ENCODE measurements around the gene PRRG2. TPM values are rescaled to one million over a fixed set of nuclear protein-coding genes. Genes with fewer than 3 reads are reported as not detected.

Gene PRRG2
- total RNA-seq, 1 experiment from 2014 or later = 0.20 TPM

DNA sequence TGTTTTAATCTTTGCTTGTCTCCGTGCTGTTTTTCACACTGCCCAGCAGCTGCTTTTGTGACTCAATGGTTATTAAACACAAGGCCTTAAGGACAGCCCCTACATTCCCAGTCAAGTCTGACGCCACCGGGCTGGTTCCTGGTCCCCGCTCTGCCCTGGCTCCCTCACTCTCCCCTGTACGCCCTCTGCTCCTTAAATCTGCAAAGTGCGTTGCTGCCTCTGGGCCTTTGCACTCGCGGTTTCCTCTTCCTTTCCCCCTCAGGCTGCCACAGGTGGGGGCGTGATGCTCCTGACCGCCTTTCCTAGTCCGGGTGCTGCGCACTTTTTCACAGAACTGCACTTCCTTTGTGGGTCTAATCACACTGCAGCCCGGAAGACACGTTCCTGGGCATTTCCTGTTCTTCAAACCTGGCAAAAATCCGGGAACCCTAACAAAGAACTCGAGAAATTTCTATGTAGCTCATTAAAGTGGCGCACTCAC lies 26.4 kb upstream of the PRRG2 start:
- Histone ChIP-seq H3K27me3 (no peaks in the 10 kb centered on the region), H3K36me3 (peaks cover 67% of the 10 kb centered on the region), H3K9me3 (no peaks in the 10 kb centered on the region), H3K4me3 (no peak overlapping the region)
- no peak for DNase-seq

- Histone ChIP-seq H3K27me3 (no peaks in the 10 kb centered on the region), H3K9me3 (no peaks in the 10 kb centered on the region), H3K4me3 (no peak overlapping the region), H3K36me3 (peaks cover 59% of the 10 kb centered on the region)
- DNase-seq = peak; percentile 30
These were observed 25.3 kb upstream of the PRRG2 start for GRCh38 chr19:49555600-49556411.

- Histone ChIP-seq H3K36me3 (peaks cover 52% of the 10 kb centered on the region), H3K27me3 (no peaks in the 10 kb centered on the region), H3K9me3 (no peaks in the 10 kb centered on the region), H3K4me3 (no peak overlapping the region)
- no peak for DNase-seq
These were observed 24.4 kb upstream of the PRRG2 start for GRCh38 chr19:49556412-49557398.

GRCh38 chr19:49557641-49558325 lies 23.3 kb upstream of the PRRG2 start:
- no peaks in the 10 kb centered on the region for H3K27me3 ChIP-seq
- H3K9me3 ChIP-seq = no peaks in the 10 kb centered on the region
- no peak for DNase-seq
- H3K36me3 ChIP-seq = peaks cover 49% of the 10 kb centered on the region
- H3K4me3 ChIP-seq = no peak overlapping the region

DNA sequence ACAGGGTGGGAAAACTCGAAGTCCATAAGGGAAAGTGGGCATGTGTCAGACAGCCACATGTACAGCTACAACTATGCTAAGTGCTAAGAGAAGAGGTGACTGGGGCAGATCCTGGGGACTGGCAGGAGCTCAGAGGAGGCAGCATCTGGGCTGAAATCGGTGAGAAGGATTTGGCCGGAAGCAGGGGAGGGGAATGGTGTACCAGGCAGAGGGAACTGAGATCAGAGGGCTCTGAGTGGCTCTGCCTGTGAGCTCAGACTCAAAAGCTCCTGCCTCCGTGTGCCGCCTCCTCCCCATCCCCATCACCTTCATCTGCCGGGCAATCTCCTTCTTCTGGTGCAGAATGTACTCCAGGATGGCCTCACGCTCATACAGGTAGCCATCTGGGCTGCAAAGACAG lies 22.5 kb upstream of the PRRG2 start:
- peaks cover 46% of the 10 kb centered on the region for H3K36me3 ChIP-seq
- no peaks in the 10 kb centered on the region for H3K9me3 ChIP-seq
- H3K27me3 ChIP-seq = no peaks in the 10 kb centered on the region
- no peak overlapping the region for H3K4me3 ChIP-seq
- no peak for DNase-seq

GRCh38 chr19:49559443-49559842 lies 21.7 kb upstream of the PRRG2 start:
- Histone ChIP-seq H3K36me3 (peaks cover 41% of the 10 kb centered on the region), H3K9me3 (no peaks in the 10 kb centered on the region), H3K27me3 (no peaks in the 10 kb centered on the region), H3K4me3 (no peak overlapping the region)
- DNase-seq = no peak

GRCh38 chr19:49559928-49560327 lies 21.2 kb upstream of the PRRG2 start:
- no peaks in the 10 kb centered on the region for H3K27me3 ChIP-seq
- DNase-seq = no peak
- H3K36me3 ChIP-seq = peaks cover 39% of the 10 kb centered on the region

DNA sequence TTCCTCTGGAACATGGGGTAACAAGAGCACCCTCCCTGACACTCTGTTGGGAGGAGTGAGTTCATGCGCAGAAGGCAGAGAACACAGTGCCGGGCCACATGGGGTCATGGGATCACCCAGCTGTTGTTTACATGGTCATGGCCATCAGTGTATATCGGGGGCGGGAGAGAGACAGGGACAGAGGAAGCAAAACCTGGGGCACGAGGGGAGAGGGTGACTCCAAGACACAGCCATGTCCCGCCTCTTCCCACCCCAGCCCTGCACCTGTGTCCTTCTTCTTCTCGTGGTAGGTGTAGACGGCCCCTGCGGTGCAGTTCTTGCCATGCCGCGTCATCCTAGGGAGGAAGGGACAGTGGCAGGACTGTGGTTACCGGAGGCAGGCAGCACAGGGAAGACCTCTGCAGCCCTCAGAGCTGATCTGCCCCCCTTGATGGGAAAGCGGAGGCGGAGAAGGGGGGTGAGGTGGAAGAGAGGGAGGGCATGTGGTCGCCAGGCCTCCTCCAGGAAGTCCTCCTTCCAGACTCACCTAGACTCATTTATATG lies 20.7 kb upstream of the PRRG2 start:
- H3K36me3 ChIP-seq = peaks cover 36% of the 10 kb centered on the region
- no peaks in the 10 kb centered on the region for H3K27me3 ChIP-seq
- no peak for DNase-seq
- no peaks in the 10 kb centered on the region for H3K9me3 ChIP-seq
- H3K4me3 ChIP-seq = no peak overlapping the region

More at GRCh38 chr19:49559928-49560327, 21.2 kb upstream of the PRRG2 start:
- Histone ChIP-seq H3K4me3 (no peak overlapping the region), H3K9me3 (no peaks in the 10 kb centered on the region)

- Histone ChIP-seq H3K4me3 (no peak overlapping the region), H3K27me3 (no peaks in the 10 kb centered on the region), H3K36me3 (peaks cover 10% of the 10 kb centered on the region), H3K9me3 (no peaks in the 10 kb centered on the region)
- no peak for DNase-seq
These were observed 16.5 kb upstream of the PRRG2 start for GRCh38 chr19:49564616-49565045.

- Histone ChIP-seq H3K36me3 (peaks cover 8% of the 10 kb centered on the region), H3K27me3 (no peaks in the 10 kb centered on the region), H3K9me3 (no peaks in the 10 kb centered on the region), H3K4me3 (no peak overlapping the region)
- DNase-seq = no peak
These were observed 15.9 kb upstream of the PRRG2 start for GRCh38 chr19:49565261-49565660.

GRCh38 chr19:49566302-49566701 lies 14.8 kb upstream of the PRRG2 start:
- Histone ChIP-seq H3K27me3 (no peaks in the 10 kb centered on the region), H3K4me3 (no peak overlapping the region), H3K36me3 (peaks cover 8% of the 10 kb centered on the region), H3K9me3 (no peaks in the 10 kb centered on the region)
- no peak for DNase-seq

GRCh38 chr19:49567861-49568441 lies 13.2 kb upstream of the PRRG2 start:
- H3K27me3 ChIP-seq = no peaks in the 10 kb centered on the region
- peaks cover 8% of the 10 kb centered on the region for H3K36me3 ChIP-seq
- H3K4me3 ChIP-seq = no peak overlapping the region
- no peaks in the 10 kb centered on the region for H3K9me3 ChIP-seq
- DNase-seq = no peak

- no peaks in the 10 kb centered on the region for H3K9me3 ChIP-seq
- H3K27me3 ChIP-seq = no peaks in the 10 kb centered on the region
- peak; percentile 47 for DNase-seq
- no peak overlapping the region for H3K4me3 ChIP-seq
- peaks cover 17% of the 10 kb centered on the region for H3K36me3 ChIP-seq
These were observed 10.8 kb upstream of the PRRG2 start for GRCh38 chr19:49570138-49570856.

DNA sequence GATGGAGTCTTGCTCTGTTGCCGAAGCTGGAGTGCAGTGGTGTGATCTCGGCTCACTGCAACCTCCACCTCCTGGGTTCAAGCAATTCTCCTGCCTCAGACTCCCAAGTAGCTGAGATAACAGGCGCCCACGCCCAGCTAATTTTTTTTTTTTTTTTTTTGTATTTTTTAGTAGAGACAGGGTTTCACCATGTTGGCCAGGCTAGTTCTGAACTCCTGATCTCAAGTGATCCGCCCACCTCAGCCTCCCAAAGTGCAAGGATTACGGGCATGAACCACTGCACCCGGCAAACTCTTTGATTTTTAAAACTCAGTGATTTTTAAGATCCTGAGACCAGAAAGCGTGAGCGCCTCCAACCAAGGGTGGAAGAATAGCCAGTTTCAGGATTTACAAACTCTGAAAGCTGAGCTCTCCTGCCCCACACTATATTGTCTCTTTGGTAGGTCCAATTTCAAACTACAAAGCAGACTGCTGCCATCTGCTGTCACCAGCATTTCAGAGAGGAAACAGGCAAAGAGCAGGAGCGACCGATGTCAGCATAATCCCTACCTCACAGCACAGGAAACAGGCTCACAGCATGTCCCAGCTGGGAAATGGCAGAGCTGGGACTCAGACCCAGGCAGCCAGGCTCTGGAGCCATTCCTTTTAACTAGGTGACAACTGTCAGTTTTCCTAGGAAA lies 10.0 kb upstream of the PRRG2 start:
- DNase-seq = no peak
- Histone ChIP-seq H3K36me3 (peaks cover 22% of the 10 kb centered on the region), H3K27me3 (no peaks in the 10 kb centered on the region), H3K4me3 (no peak overlapping the region), H3K9me3 (no peaks in the 10 kb centered on the region)

DNA sequence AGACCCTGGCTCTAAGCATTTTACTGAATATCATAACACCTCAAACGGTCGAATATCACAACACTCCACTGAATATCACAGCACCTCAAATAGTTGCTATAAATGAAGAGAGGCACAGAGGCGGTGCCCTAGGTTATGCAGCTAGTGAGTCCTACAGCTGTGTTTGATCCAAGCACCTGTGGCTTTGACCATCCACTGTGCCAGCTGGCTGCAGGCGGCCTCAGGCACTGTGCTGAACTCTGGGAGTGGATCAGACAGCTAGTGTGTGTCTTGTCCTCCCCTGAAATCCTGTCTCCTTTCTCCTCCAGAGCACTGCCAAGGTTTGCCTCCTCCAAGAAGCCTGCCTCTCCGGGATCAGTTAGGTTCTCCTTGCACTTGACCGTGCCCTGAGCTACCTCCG lies 8.1 kb upstream of the PRRG2 start:
- H3K27me3 ChIP-seq = no peaks in the 10 kb centered on the region
- H3K9me3 ChIP-seq = no peaks in the 10 kb centered on the region
- DNase-seq = no peak
- no peak overlapping the region for H3K4me3 ChIP-seq
- H3K36me3 ChIP-seq = peaks cover 23% of the 10 kb centered on the region
